Lower leg skin (tissue), 4 donors: ENCODE results near the gene PKM. TPM values are rescaled to one million over a fixed set of nuclear protein-coding genes. Genes with fewer than 3 reads are reported as not detected.
"Not testable (repeated sequence)": the region's sequence is repeated elsewhere in the genome, so short reads cannot be mapped to it uniquely, and the experiment has no call there.

Experiments used
- DNase-seq, 2 donors: peaks; one replicate each; pipeline ENCODE4 v3.0.0-alpha.2; 2019; ENCODE audit warnings: low spot score in 2 of 2
- H3K4me3 ChIP-seq: fragments of 200-600 bp; sonication (generic); 2 replicates; pipeline ENCODE4 v1.5.1; 2017; ENCODE audit warnings: mild to moderate bottlenecking, low read depth; ENCODE audit not compliant: poor library complexity, severe bottlenecking
- POLR2A ChIP-seq, 2 donors: fragments of 450-650 bp; IDR thresholded peaks; one replicate each; pipeline ENCODE4 v1.6.1; 2016 to 2017; ENCODE audit warnings: antibody characterized with exemption in 2 of 2, mild to moderate bottlenecking in 1 of 2, moderate library complexity in 1 of 2
- WGBS, 2 donors: methylation state at CpG; one replicate each; pipeline ENCODE4 v1.1.5; 2018; 5-methylcytosine and 5-hydroxymethylcytosine counted together
- intact Hi-C: fragments of 100-400 bp; cut with DNase I; formaldehyde crosslinking; loops from one replicate; pipeline ENCODE4 v1.15.0; 2023; ENCODE audit warnings: low total_unique reads
- total RNA-seq, 4 donors: library from RNA; depleted of rRNA; stranded (reverse); fragments of >200 nt; gene quantifications; one replicate each; pipeline ENCODE4 v1.1.0, GENCODE V29; 2016
- TF ChIP-seq, protein P1 (sequence below), 3 donors: fragments of 450-650 bp; IDR thresholded peaks; one replicate each; pipeline ENCODE4 v1.5.1; 2016; ENCODE audit warnings: antibody characterized with exemption in 3 of 3, mild to moderate bottlenecking in 3 of 3, moderate library complexity in 2 of 3

PKM gene
- total RNA-seq, 4 donors from 2014 or later, result 266 to 433 (median 367) TPM

- no peak overlapping the region for H3K4me3 ChIP-seq
- 91 to 96% methylated on average over 12 of the region's 12 CpGs for WGBS, 2 donors
- no peak for TF ChIP-seq POLR2A (IDR thresholded peaks at IDR 0.05)
- TF ChIP-seq, protein P1, sequence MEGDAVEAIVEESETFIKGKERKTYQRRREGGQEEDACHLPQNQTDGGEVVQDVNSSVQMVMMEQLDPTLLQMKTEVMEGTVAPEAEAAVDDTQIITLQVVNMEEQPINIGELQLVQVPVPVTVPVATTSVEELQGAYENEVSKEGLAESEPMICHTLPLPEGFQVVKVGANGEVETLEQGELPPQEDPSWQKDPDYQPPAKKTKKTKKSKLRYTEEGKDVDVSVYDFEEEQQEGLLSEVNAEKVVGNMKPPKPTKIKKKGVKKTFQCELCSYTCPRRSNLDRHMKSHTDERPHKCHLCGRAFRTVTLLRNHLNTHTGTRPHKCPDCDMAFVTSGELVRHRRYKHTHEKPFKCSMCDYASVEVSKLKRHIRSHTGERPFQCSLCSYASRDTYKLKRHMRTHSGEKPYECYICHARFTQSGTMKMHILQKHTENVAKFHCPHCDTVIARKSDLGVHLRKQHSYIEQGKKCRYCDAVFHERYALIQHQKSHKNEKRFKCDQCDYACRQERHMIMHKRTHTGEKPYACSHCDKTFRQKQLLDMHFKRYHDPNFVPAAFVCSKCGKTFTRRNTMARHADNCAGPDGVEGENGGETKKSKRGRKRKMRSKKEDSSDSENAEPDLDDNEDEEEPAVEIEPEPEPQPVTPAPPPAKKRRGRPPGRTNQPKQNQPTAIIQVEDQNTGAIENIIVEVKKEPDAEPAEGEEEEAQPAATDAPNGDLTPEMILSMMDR (IDR thresholded peaks at IDR 0.05), result no peak
- DNase-seq, result peak in 1 of 2 donors; percentile 58
- intact Hi-C loops, result no loop called here
These were observed 57.0 kb downstream of the PKM start for GRCh38 chr15:72173864-72174550.

GRCh38 chr15:72173401-72173800 is 57.6 kb downstream of the PKM start:
- H3K4me3 ChIP-seq, result no peak overlapping the region
- intact Hi-C loops, result no loop called here
- peak in 1 of 2 donors; percentile 49 for DNase-seq
- WGBS, 2 donors, result 91 to 92% methylated on average over 6 of the region's 6 CpGs
- TF ChIP-seq POLR2A (IDR thresholded peaks at IDR 0.05), result no peak
- TF ChIP-seq, protein P1 (IDR thresholded peaks at IDR 0.05), result no peak

DNA sequence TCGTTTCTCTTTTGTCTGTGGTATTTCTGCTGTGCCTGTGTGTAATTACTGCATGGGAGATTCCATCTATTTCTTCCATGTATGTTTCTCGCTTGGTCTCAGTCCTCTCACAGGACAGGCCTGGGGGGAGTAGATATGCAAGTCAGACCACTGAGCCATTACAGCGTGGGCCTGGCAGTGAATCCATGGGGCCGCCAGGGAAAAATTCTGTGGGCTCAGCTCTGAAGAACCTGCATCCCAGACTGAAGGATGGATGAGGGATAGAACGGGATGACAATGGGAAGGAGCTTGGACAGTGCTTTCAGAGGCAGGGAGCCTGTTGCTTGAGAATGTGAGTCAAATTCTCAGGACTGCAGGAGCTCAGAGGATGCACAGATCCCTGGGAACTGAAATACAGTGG is 58.2 kb downstream of the PKM start:
- H3K4me3 ChIP-seq, result no peak overlapping the region
- intact Hi-C loops, result no loop called here
- DNase-seq, result peak in 1 of 2 donors; percentile 66
- 80 to 89% methylated on average over 5 of the region's 5 CpGs for WGBS, 2 donors
- no peak for TF ChIP-seq POLR2A (IDR thresholded peaks at IDR 0.05)
- TF ChIP-seq, protein P1 (IDR thresholded peaks at IDR 0.05), result no peak

- H3K4me3 ChIP-seq, intact Hi-C loops: not testable (repeated sequence)
- DNase-seq, result peak in 1 of 2 donors; percentile 36
- 87 to 91% methylated on average over 10 of the region's 10 CpGs for WGBS, 2 donors
These were observed 59.0 kb downstream of the PKM start for GRCh38 chr15:72171978-72172377.

- WGBS, 2 donors, result 93 to 95% methylated on average over 7 of the region's 7 CpGs
- TF ChIP-seq POLR2A (IDR thresholded peaks at IDR 0.05), result no peak
- TF ChIP-seq, protein P1 (IDR thresholded peaks at IDR 0.05), result no peak
- H3K4me3 ChIP-seq, result no peak overlapping the region
- intact Hi-C loops, result no loop called here
- peak in 1 of 2 donors; percentile 78 for DNase-seq
These were observed 60.3 kb downstream of the PKM start for GRCh38 chr15:72170691-72171090.

- H3K4me3 ChIP-seq, result no peak overlapping the region
- DNase-seq, result peak in 1 of 2 donors; percentile 78
- WGBS, 2 donors, result 87 to 92% methylated on average over 13 to 16 of the region's 16 CpGs
- no peak for TF ChIP-seq POLR2A (IDR thresholded peaks at IDR 0.05)
- TF ChIP-seq, protein P1 (IDR thresholded peaks at IDR 0.05), result no peak
- intact Hi-C loops, result no loop called here
These were observed 60.9 kb downstream of the PKM start for GRCh38 chr15:72169921-72170611.
